A549 (cell line): ENCODE measurements around the gene FBXO34.

ENCODE experiments used
- EHMT2 ChIP-seq: fragments of 200-600 bp; sonication (generic); IDR thresholded peaks from 2 replicates; pipeline ENCODE4 v1.6.1; 2016; ENCODE audit warnings: antibody characterized with exemption, low read depth, mild to moderate bottlenecking, moderate library complexity
- EP300 ChIP-seq, 2 experiments: fragments of >200 bp; sonication (Bioruptor Twin); formaldehyde crosslinking; IDR thresholded peaks; 2 replicates in 1 of 2; 3 replicates in 1 of 2; pipeline ENCODE4 v1.6.1; 2016 to 2017
- HDAC2 ChIP-seq: fragments of 200-600 bp; sonication (generic); IDR thresholded peaks from 2 replicates; pipeline ENCODE4 v1.6.1; 2016
- MAZ ChIP-seq: fragments of 150-350 bp; IDR thresholded peaks from 2 replicates; pipeline ENCODE4 v1.6.1; 2014; ENCODE audit warnings: antibody characterized with exemption, low read depth, low read length, borderline replicate concordance
- MYC ChIP-seq: IDR thresholded peaks from 2 replicates; pipeline ENCODE4 v1.6.1; 2012; ENCODE audit warnings: mild to moderate bottlenecking, inconsistent platforms, low read length, improper control_type of control experiment, borderline replicate concordance
- PBX3 ChIP-seq: IDR thresholded peaks from 2 replicates; pipeline ENCODE4 v1.6.1; 2012
- PHF8 ChIP-seq: fragments of 200-600 bp; sonication (generic); IDR thresholded peaks from 2 replicates; pipeline ENCODE4 v1.6.1; 2016; ENCODE audit warnings: low read depth, mild to moderate bottlenecking, antibody characterized with exemption, moderate library complexity, borderline replicate concordance
- POLR2A ChIP-seq: IDR thresholded peaks from 2 replicates; pipeline ENCODE4 v1.6.1; 2012; ENCODE audit warnings: mild to moderate bottlenecking, low read length
- RAD21 ChIP-seq, 2 experiments: fragments of >200 bp in 1 of 2; sonication (Bioruptor Twin) in 1 of 2; formaldehyde crosslinking in 1 of 2; IDR thresholded peaks in 1 of 2; conservative IDR thresholded peaks in 1 of 2; 2 replicates in 1 of 2; 3 replicates in 1 of 2; pipeline ENCODE4 v1.6.1; 2012 to 2018; ENCODE audit warnings: inconsistent platforms in 1 of 2
- SREBF2 ChIP-seq: fragments of 450-650 bp; IDR thresholded peaks from 2 replicates; pipeline ENCODE4 v1.6.1; 2014; ENCODE audit warnings: mild to moderate bottlenecking, moderate library complexity
- ZFP36 ChIP-seq: fragments of 450-650 bp; IDR thresholded peaks from 2 replicates; pipeline ENCODE4 v1.6.1; 2014; ENCODE audit warnings: borderline replicate concordance; ENCODE audit not compliant: partially characterized antibody
- TF ChIP-seq, protein P1 (sequence below): fragments of >200 bp; sonication (Bioruptor Twin); formaldehyde crosslinking; IDR thresholded peaks from 3 replicates; pipeline ENCODE4 v1.5.1; 2016
- TF ChIP-seq, protein P2 (sequence below): IDR thresholded peaks from 2 replicates; pipeline ENCODE4 v1.6.1; 2012
- TF ChIP-seq, protein P3 (sequence below): fragments of 150-350 bp; IDR thresholded peaks from 2 replicates; pipeline ENCODE4 v1.6.1; 2014; ENCODE audit warnings: low read depth, mild to moderate bottlenecking, low read length

GRCh38 chr14:55399183-55399582 lies 128.0 kb downstream of the FBXO34 start:
- TF ChIP-seq, protein P1, sequence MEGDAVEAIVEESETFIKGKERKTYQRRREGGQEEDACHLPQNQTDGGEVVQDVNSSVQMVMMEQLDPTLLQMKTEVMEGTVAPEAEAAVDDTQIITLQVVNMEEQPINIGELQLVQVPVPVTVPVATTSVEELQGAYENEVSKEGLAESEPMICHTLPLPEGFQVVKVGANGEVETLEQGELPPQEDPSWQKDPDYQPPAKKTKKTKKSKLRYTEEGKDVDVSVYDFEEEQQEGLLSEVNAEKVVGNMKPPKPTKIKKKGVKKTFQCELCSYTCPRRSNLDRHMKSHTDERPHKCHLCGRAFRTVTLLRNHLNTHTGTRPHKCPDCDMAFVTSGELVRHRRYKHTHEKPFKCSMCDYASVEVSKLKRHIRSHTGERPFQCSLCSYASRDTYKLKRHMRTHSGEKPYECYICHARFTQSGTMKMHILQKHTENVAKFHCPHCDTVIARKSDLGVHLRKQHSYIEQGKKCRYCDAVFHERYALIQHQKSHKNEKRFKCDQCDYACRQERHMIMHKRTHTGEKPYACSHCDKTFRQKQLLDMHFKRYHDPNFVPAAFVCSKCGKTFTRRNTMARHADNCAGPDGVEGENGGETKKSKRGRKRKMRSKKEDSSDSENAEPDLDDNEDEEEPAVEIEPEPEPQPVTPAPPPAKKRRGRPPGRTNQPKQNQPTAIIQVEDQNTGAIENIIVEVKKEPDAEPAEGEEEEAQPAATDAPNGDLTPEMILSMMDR = no peak
- TF ChIP-seq HDAC2 (no peak), PBX3 (no peak), MAZ (no peak), RAD21 (conservative IDR thresholded peaks at IDR 0.05 in 1 of 2, IDR thresholded peaks at IDR 0.05 in 1 of 2) (no peak), SREBF2 (no peak), MYC (no peak), PHF8 (no peak), POLR2A (no peak), ZFP36 (no peak), EHMT2 (no peak), EP300 (IDR thresholded peaks at IDR 0.05) (no peak)
- TF ChIP-seq, protein P2, sequence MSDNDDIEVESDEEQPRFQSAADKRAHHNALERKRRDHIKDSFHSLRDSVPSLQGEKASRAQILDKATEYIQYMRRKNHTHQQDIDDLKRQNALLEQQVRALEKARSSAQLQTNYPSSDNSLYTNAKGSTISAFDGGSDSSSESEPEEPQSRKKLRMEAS = no peak
- TF ChIP-seq, protein P3, sequence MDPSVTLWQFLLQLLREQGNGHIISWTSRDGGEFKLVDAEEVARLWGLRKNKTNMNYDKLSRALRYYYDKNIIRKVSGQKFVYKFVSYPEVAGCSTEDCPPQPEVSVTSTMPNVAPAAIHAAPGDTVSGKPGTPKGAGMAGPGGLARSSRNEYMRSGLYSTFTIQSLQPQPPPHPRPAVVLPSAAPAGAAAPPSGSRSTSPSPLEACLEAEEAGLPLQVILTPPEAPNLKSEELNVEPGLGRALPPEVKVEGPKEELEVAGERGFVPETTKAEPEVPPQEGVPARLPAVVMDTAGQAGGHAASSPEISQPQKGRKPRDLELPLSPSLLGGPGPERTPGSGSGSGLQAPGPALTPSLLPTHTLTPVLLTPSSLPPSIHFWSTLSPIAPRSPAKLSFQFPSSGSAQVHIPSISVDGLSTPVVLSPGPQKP = no peak
